H9 (cell line): ENCODE data around the gene PQBP1. TPM values are rescaled to one million over a fixed set of nuclear protein-coding genes. Genes with fewer than 3 reads are reported as not detected.
A peak's percentile ranks its signal among the peaks of the same experiment; 100 is the strongest.

Experiments used
- DNase-seq: peaks from one replicate; pipeline ENCODE4 v3.0.0-alpha.2; 2017
- H2AFZ ChIP-seq: one replicate; pipeline ENCODE4 v1.6.1; 2013; ENCODE audit warnings: mild to moderate bottlenecking, low read length, control low read depth, moderate library complexity
- H2AK5ac ChIP-seq: 2 replicates; pipeline ENCODE4 v1.6.1; 2013; ENCODE audit warnings: low read length, control low read depth, mixed read lengths; ENCODE audit not compliant: insufficient read length
- H2BK120ac ChIP-seq: one replicate; pipeline ENCODE4 v1.6.1; 2013; ENCODE audit warnings: low read depth, mild to moderate bottlenecking, low read length, control low read depth, inconsistent platforms; ENCODE audit not compliant: poor library complexity, severe bottlenecking
- H2BK12ac ChIP-seq: 2 replicates; pipeline ENCODE4 v1.6.1; 2013; ENCODE audit warnings: low read length, control low read depth, mixed read lengths, low read depth; ENCODE audit not compliant: insufficient read length
- H2BK15ac ChIP-seq: 2 replicates; pipeline ENCODE4 v1.6.1; 2013; ENCODE audit warnings: low read depth, low read length, control low read depth
- H2BK20ac ChIP-seq: one replicate; pipeline ENCODE4 v1.6.1; 2013; ENCODE audit warnings: low read depth, mild to moderate bottlenecking, low read length, control low read depth, inconsistent platforms; ENCODE audit not compliant: poor library complexity, severe bottlenecking
- H2BK5ac ChIP-seq: 2 replicates; pipeline ENCODE4 v1.6.1; 2013; ENCODE audit warnings: low read length, control low read depth, mixed read lengths; ENCODE audit not compliant: insufficient read length
- H3K14ac ChIP-seq: 2 replicates; pipeline ENCODE4 v1.6.1; 2013; ENCODE audit warnings: low read length, control low read depth; ENCODE audit not compliant: insufficient read depth
- H3K18ac ChIP-seq: 2 replicates; pipeline ENCODE4 v1.6.1; 2013; ENCODE audit warnings: low read depth, mild to moderate bottlenecking, mixed read lengths, low read length, control low read depth; ENCODE audit not compliant: insufficient read length
- H3K23ac ChIP-seq: 2 replicates; pipeline ENCODE4 v1.6.1; 2013; ENCODE audit warnings: low read length, control low read depth, mixed read lengths, low read depth; ENCODE audit not compliant: insufficient read length
- H3K23me2 ChIP-seq: 2 replicates; pipeline ENCODE4 v1.6.1; 2013; ENCODE audit warnings: low read depth, mild to moderate bottlenecking, mixed read lengths, low read length, control low read depth; ENCODE audit not compliant: insufficient read length, poor library complexity, severe bottlenecking
- H3K27ac ChIP-seq: 2 replicates; pipeline ENCODE4 v1.5.1; 2013; ENCODE audit warnings: low read length, control low read depth, mixed read lengths, low read depth; ENCODE audit not compliant: insufficient read length
- H3K27me3 ChIP-seq: 2 replicates; pipeline ENCODE4 v1.6.1; 2013; ENCODE audit warnings: low read length, control low read depth, inconsistent platforms; ENCODE audit not compliant: insufficient read depth
- H3K4ac ChIP-seq: 2 replicates; pipeline ENCODE4 v1.6.1; 2013; ENCODE audit warnings: low read depth, mild to moderate bottlenecking, control low read depth, inconsistent platforms, low read length, moderate library complexity
- H3K4me1 ChIP-seq: 2 replicates; pipeline ENCODE4 v1.6.1; 2013; ENCODE audit warnings: low read length, control low read depth, inconsistent platforms; ENCODE audit not compliant: insufficient read depth
- H3K4me2 ChIP-seq: 2 replicates; pipeline ENCODE4 v1.6.1; 2013; ENCODE audit warnings: low read length, control low read depth, mixed read lengths; ENCODE audit not compliant: insufficient read length, insufficient read depth
- H3K56ac ChIP-seq: 2 replicates; pipeline ENCODE4 v1.6.1; 2013; ENCODE audit warnings: low read depth, mild to moderate bottlenecking, mixed read lengths, low read length, control low read depth; ENCODE audit not compliant: insufficient read length
- H3K79me1 ChIP-seq: 2 replicates; pipeline ENCODE4 v1.6.1; 2013; ENCODE audit warnings: low read depth, mild to moderate bottlenecking, moderate library complexity, low read length, control low read depth, inconsistent platforms; ENCODE audit not compliant: insufficient read depth, poor library complexity, severe bottlenecking
- H3K79me2 ChIP-seq: 2 replicates; pipeline ENCODE4 v1.6.1; 2013; ENCODE audit warnings: low read length, control low read depth, inconsistent platforms; ENCODE audit not compliant: insufficient read depth
- H3K9ac ChIP-seq: 2 replicates; pipeline ENCODE4 v1.6.1; 2013; ENCODE audit warnings: low read length, control low read depth, mixed read lengths; ENCODE audit not compliant: insufficient read length; ENCODE audit errors: extremely low read depth
- H3K9me3 ChIP-seq: one replicate; pipeline ENCODE4 v1.6.1; 2013; ENCODE audit warnings: low read depth, low read length, inconsistent platforms; ENCODE audit not compliant: control insufficient read depth
- H3T11ph ChIP-seq: one replicate; pipeline ENCODE4 v1.6.1; 2013; ENCODE audit warnings: mild to moderate bottlenecking, low read length, control low read depth, inconsistent platforms
- H4K20me1 ChIP-seq: one replicate; pipeline ENCODE4 v1.6.1; 2013; ENCODE audit not compliant: control insufficient read depth, insufficient read length, insufficient read depth
- H4K5ac ChIP-seq: 2 replicates; pipeline ENCODE4 v1.6.1; 2013; ENCODE audit warnings: low read depth, mild to moderate bottlenecking, mixed read lengths, low read length, control low read depth; ENCODE audit not compliant: insufficient read length
- H4K8ac ChIP-seq: replicated peaks from 2 replicates; pipeline ENCODE4 v1.6.1; 2013; ENCODE audit warnings: low read length, control low read depth, mixed read lengths, low read depth; ENCODE audit not compliant: insufficient read length
- H4K91ac ChIP-seq: 2 replicates; pipeline ENCODE4 v1.6.1; 2013; ENCODE audit warnings: low read depth, mild to moderate bottlenecking, moderate library complexity, mixed read lengths, low read length, control low read depth; ENCODE audit not compliant: insufficient read length
- H3K27ac Mint-ChIP-seq, 3 experiments: 2 replicates in 2 of 3; 3 replicates in 1 of 3; pipeline ENCODE4 v1.8.0; 2020 to 2021; ENCODE audit warnings: mixed read lengths in 3 of 3, mild to moderate bottlenecking in 1 of 3, moderate library complexity in 1 of 3
- H3K27me3 Mint-ChIP-seq: 2 replicates; pipeline ENCODE4 v1.8.0; 2021; ENCODE audit warnings: low read depth, mild to moderate bottlenecking, moderate library complexity, mixed read lengths
- H3K36me3 Mint-ChIP-seq, 3 experiments: 2 replicates in 2 of 3; 3 replicates in 1 of 3; pipeline ENCODE4 v1.8.0; 2020 to 2021; ENCODE audit warnings: low read depth in 3 of 3, mixed read lengths in 3 of 3; ENCODE audit not compliant: insufficient read depth in 1 of 3
- H3K4me1 Mint-ChIP-seq, 2 experiments: 2 replicates each; pipeline ENCODE4 v1.8.0; 2020; ENCODE audit warnings: mixed read lengths in 2 of 2
- H3K4me3 Mint-ChIP-seq, 2 experiments: 2 replicates in 1 of 2; 3 replicates in 1 of 2; pipeline ENCODE4 v1.8.0; 2020 to 2021; ENCODE audit warnings: mild to moderate bottlenecking in 2 of 2, mixed read lengths in 2 of 2, moderate library complexity in 1 of 2
- H3K9me3 Mint-ChIP-seq, 2 experiments: 2 replicates in 1 of 2; 3 replicates in 1 of 2; pipeline ENCODE4 v1.8.0; 2020; ENCODE audit warnings: mild to moderate bottlenecking in 2 of 2, mixed read lengths in 2 of 2, moderate library complexity in 1 of 2
- WGBS: extraction: QIAGEN DNeasy Blood & Tissue Kit; methylation state at CpG from one replicate; pipeline ENCODE4 v1.1.7; 2013; ENCODE audit warnings: missing lambda C conversion rate, low lambda C conversion rate, mixed read lengths; ENCODE audit not compliant: insufficient read length; ENCODE audit errors: extremely low coverage; 5-methylcytosine and 5-hydroxymethylcytosine counted together
- total RNA-seq: library from RNA; stranded (reverse); gene quantifications from 2 replicates; pipeline ENCODE4 v1.2.1, GENCODE V29; 2021
- TF ChIP-seq, protein P1 (sequence below): fragments of 200-600 bp; sonication (generic); conservative IDR thresholded peaks from 3 replicates; pipeline ENCODE4 v1.8.0; 2021; ENCODE audit warnings: antibody characterized with exemption, mild to moderate bottlenecking

The PQBP1 gene
- total RNA-seq, 1 experiment from 2014 or later: 87.9 TPM

DNA sequence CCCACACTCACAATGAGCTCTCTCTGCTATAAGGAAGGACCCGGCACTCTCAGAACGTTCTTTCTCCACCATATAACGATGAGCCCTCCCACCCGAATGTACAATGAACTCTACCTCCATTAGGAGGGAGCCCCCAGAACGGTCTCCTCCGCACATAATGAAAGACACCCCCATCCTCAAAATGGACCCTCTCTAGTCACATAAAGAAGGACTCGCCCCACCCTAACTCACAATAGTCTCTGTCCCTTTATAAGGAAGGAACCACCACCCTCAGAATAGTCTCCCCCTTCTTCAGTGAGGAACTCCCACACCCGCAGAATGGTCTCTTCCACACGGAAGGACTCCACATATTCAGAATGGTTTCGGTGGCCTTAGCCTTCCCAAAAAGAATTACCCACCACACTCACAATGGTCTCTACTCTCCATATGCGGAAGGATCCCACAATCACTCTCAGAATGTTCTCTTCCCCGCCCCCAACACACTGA is 13.2 kb downstream of the PQBP1 start:
- H2BK5ac ChIP-seq: no peak overlapping the region
- H3K79me2 ChIP-seq: peaks cover 7% of the 10 kb centered on the region; the same call in 1 of the 2 replicates
- peaks cover 4% of the 10 kb centered on the region for H3K79me1 ChIP-seq
- no peak overlapping the region for H2AFZ ChIP-seq
- H3K14ac ChIP-seq: no peak overlapping the region
- H3K23me2 ChIP-seq: no peaks in the 10 kb centered on the region
- H3K9me3 ChIP-seq: no peaks in the 10 kb centered on the region
- H2AK5ac ChIP-seq: no peak overlapping the region
- peaks cover 71 to 75% of the 10 kb centered on the region in 2 experiments for H3K9me3 Mint-ChIP-seq
- no peaks in the 10 kb centered on the region for H3K4me1 ChIP-seq
- TF ChIP-seq, protein P1, sequence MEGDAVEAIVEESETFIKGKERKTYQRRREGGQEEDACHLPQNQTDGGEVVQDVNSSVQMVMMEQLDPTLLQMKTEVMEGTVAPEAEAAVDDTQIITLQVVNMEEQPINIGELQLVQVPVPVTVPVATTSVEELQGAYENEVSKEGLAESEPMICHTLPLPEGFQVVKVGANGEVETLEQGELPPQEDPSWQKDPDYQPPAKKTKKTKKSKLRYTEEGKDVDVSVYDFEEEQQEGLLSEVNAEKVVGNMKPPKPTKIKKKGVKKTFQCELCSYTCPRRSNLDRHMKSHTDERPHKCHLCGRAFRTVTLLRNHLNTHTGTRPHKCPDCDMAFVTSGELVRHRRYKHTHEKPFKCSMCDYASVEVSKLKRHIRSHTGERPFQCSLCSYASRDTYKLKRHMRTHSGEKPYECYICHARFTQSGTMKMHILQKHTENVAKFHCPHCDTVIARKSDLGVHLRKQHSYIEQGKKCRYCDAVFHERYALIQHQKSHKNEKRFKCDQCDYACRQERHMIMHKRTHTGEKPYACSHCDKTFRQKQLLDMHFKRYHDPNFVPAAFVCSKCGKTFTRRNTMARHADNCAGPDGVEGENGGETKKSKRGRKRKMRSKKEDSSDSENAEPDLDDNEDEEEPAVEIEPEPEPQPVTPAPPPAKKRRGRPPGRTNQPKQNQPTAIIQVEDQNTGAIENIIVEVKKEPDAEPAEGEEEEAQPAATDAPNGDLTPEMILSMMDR: no peak
- peaks cover 29 to 48% (median 45%) of the 10 kb centered on the region in 3 experiments for H3K36me3 Mint-ChIP-seq
- no peaks in the 10 kb centered on the region for H3K27me3 ChIP-seq
- peaks cover 3% of the 10 kb centered on the region for H3K27me3 Mint-ChIP-seq
- H4K5ac ChIP-seq: no peak overlapping the region
- H2BK12ac ChIP-seq: no peak overlapping the region
- no peak overlapping the region for H3K18ac ChIP-seq
- no CpG with 5 or more reads among the region's 12 CpGs for WGBS
- peak overlapping the region; percentile 90 to 98 (median 95) for H3K27ac Mint-ChIP-seq
- no peak overlapping the region for H2BK20ac ChIP-seq
- H2BK15ac ChIP-seq: no peak overlapping the region
- no peak overlapping the region for H3K56ac ChIP-seq
- H4K8ac ChIP-seq: no peak overlapping the region
- no peak overlapping the region for H3K23ac ChIP-seq
- no peak overlapping the region for H4K91ac ChIP-seq
- no peak overlapping the region for H2BK120ac ChIP-seq
- H4K20me1 ChIP-seq: no peaks in the 10 kb centered on the region
- peak overlapping the region; percentile 87 to 94 for H3K4me3 Mint-ChIP-seq
- peak overlapping the region; percentile 50 for H3K9ac ChIP-seq
- H3K4me1 Mint-ChIP-seq: peaks cover 16 to 41% of the 10 kb centered on the region in 2 experiments
- DNase-seq: no peak
- H3K27ac ChIP-seq: no peak overlapping the region
- H3K4ac ChIP-seq: no peak overlapping the region
- no peak overlapping the region for H3T11ph ChIP-seq
- peak overlapping the region; percentile 48 for H3K4me2 ChIP-seq
